Neural progenitor cell (in vitro differentiated cells): ENCODE data around the gene THUMPD2. TPM values are rescaled to one million over a fixed set of nuclear protein-coding genes. Genes with fewer than 3 reads are reported as not detected.
"Not testable (repeated sequence)": the region's sequence is repeated elsewhere in the genome, so short reads cannot be mapped to it uniquely, and the experiment has no call there.

Experiments
- DNase-seq: peaks from one replicate; pipeline ENCODE4 v3.0.0-alpha.2; 2016; ENCODE audit warnings: low spot score
- H2AFZ ChIP-seq: fragments of 200-600 bp; sonication (generic); replicated peaks from 2 replicates; pipeline ENCODE4 v1.6.1; 2016; ENCODE audit warnings: antibody characterized with exemption
- H3F3A ChIP-seq: fragments of 200-600 bp; sonication (generic); 2 replicates; pipeline ENCODE4 v1.6.1; 2016; ENCODE audit warnings: antibody characterized with exemption, low read depth
- H3K27ac ChIP-seq: fragments of 200-600 bp; sonication (generic); 2 replicates; pipeline ENCODE4 v1.5.1; 2016; ENCODE audit warnings: mild to moderate bottlenecking
- H3K27me3 ChIP-seq: fragments of 200-600 bp; sonication (generic); 2 replicates; pipeline ENCODE4 v1.6.1; 2016; ENCODE audit warnings: mild to moderate bottlenecking, moderate library complexity
- H3K36me3 ChIP-seq: fragments of 200-600 bp; sonication (generic); 2 replicates; pipeline ENCODE4 v1.5.1; 2016
- H3K4me1 ChIP-seq: fragments of 200-600 bp; sonication (generic); 2 replicates; pipeline ENCODE4 v1.6.1; 2016; ENCODE audit warnings: mixed run types
- H3K4me2 ChIP-seq: fragments of 200-600 bp; sonication (generic); 2 replicates; pipeline ENCODE4 v1.6.1; 2016
- H3K4me3 ChIP-seq: fragments of 200-600 bp; sonication (generic); 2 replicates; pipeline ENCODE4 v1.5.1; 2016
- H3K79me2 ChIP-seq: fragments of 200-600 bp; sonication (generic); 2 replicates; pipeline ENCODE4 v1.6.1; 2016; ENCODE audit warnings: low read depth
- H3K9ac ChIP-seq: fragments of 200-600 bp; sonication (generic); 2 replicates; pipeline ENCODE4 v1.6.1; 2016
- H3K9me3 ChIP-seq: fragments of 200-600 bp; sonication (generic); 2 replicates; pipeline ENCODE4 v1.5.1; 2016; ENCODE audit warnings: low read depth
- H4K20me1 ChIP-seq: fragments of 200-600 bp; sonication (generic); 2 replicates; pipeline ENCODE4 v1.6.1; 2016; ENCODE audit warnings: low read depth
- H3K27ac Mint-ChIP-seq: 3 replicates; pipeline ENCODE4 v1.8.0; 2021; ENCODE audit warnings: mixed read lengths
- H3K27me3 Mint-ChIP-seq: 2 replicates; pipeline ENCODE4 v1.8.0; 2022; ENCODE audit warnings: low read depth, mild to moderate bottlenecking, inconsistent platforms, moderate library complexity, mixed read lengths; ENCODE audit not compliant: insufficient read depth
- H3K36me3 Mint-ChIP-seq: 3 replicates; pipeline ENCODE4 v1.8.0; 2021; ENCODE audit warnings: mixed read lengths
- H3K4me1 Mint-ChIP-seq: 3 replicates; pipeline ENCODE4 v1.8.0; 2021; ENCODE audit warnings: mixed read lengths
- H3K4me3 Mint-ChIP-seq: 3 replicates; pipeline ENCODE4 v1.8.0; 2021; ENCODE audit warnings: mild to moderate bottlenecking, moderate library complexity, mixed read lengths
- H3K9me3 Mint-ChIP-seq: 3 replicates; pipeline ENCODE4 v1.8.0; 2020; ENCODE audit warnings: mixed read lengths
- EZH2 ChIP-seq: fragments of 200-600 bp; sonication (generic); IDR thresholded peaks from 2 replicates; pipeline ENCODE4 v1.6.1; 2017; ENCODE audit warnings: antibody characterized with exemption, mild to moderate bottlenecking, moderate library complexity
- EZH2phosphoT487 ChIP-seq: fragments of 200-600 bp; sonication (generic); IDR thresholded peaks from 2 replicates; pipeline ENCODE4 v1.6.1; 2017; ENCODE audit warnings: antibody characterized with exemption
- total RNA-seq: library from RNA; depleted of rRNA; stranded (reverse); fragments of >200 nt; gene quantifications from 2 replicates; pipeline ENCODE4 v1.2.3, GENCODE V29; 2015; ENCODE audit warnings: low replicate concordance
- TF ChIP-seq, protein P1 (sequence below): fragments of 200-600 bp; sonication (generic); IDR thresholded peaks from 2 replicates; pipeline ENCODE4 v1.5.1; 2017; ENCODE audit warnings: antibody characterized with exemption, mild to moderate bottlenecking

The THUMPD2 gene
- total RNA-seq, 1 donor from 2014 or later = 21.8 TPM

DNA sequence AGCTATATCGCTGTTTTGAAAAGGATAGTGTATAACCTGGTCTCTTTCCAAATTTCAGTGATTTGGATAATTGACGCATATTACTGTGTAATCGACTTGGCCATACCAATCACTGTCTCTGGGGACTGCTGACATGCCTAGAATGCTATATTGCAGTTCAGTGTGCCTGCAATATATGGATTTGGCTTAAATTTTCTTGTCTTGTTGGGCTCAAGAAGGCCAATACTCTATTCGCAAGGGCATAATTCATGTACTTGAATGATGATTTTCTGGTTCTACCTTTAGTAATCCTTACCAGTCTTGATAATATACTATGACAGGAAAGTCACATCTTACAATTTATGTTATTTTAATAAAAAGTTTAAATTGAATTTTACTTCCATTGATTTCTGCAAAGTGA lies 21.7 kb upstream of the THUMPD2 start:
- peaks cover 30% of the 10 kb centered on the region for H3K9me3 Mint-ChIP-seq
- no peak overlapping the region for H3K4me3 ChIP-seq
- no peaks in the 10 kb centered on the region for H3K4me1 ChIP-seq
- no peaks in the 10 kb centered on the region for H3K79me2 ChIP-seq
- DNase-seq = no peak
- H3K4me2 ChIP-seq = no peak overlapping the region
- no peaks in the 10 kb centered on the region for H3K36me3 Mint-ChIP-seq
- no peaks in the 10 kb centered on the region for H3F3A ChIP-seq
- H3K27ac Mint-ChIP-seq = no peak overlapping the region
- no peak overlapping the region for H3K27ac ChIP-seq
- no peaks in the 10 kb centered on the region for H3K27me3 Mint-ChIP-seq
- peaks cover 11% of the 10 kb centered on the region for H3K9me3 ChIP-seq
- no peaks in the 10 kb centered on the region for H3K4me1 Mint-ChIP-seq
- H2AFZ ChIP-seq = no peak overlapping the region
- no peaks in the 10 kb centered on the region for H3K27me3 ChIP-seq
- H3K36me3 ChIP-seq = no peaks in the 10 kb centered on the region
- no peak overlapping the region for H3K9ac ChIP-seq
- H3K4me3 Mint-ChIP-seq = no peak overlapping the region
- no peaks in the 10 kb centered on the region for H4K20me1 ChIP-seq
- TF ChIP-seq EZH2 (no peak), EZH2phosphoT487 (no peak)
- TF ChIP-seq, protein P1, sequence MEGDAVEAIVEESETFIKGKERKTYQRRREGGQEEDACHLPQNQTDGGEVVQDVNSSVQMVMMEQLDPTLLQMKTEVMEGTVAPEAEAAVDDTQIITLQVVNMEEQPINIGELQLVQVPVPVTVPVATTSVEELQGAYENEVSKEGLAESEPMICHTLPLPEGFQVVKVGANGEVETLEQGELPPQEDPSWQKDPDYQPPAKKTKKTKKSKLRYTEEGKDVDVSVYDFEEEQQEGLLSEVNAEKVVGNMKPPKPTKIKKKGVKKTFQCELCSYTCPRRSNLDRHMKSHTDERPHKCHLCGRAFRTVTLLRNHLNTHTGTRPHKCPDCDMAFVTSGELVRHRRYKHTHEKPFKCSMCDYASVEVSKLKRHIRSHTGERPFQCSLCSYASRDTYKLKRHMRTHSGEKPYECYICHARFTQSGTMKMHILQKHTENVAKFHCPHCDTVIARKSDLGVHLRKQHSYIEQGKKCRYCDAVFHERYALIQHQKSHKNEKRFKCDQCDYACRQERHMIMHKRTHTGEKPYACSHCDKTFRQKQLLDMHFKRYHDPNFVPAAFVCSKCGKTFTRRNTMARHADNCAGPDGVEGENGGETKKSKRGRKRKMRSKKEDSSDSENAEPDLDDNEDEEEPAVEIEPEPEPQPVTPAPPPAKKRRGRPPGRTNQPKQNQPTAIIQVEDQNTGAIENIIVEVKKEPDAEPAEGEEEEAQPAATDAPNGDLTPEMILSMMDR = no peak

DNA sequence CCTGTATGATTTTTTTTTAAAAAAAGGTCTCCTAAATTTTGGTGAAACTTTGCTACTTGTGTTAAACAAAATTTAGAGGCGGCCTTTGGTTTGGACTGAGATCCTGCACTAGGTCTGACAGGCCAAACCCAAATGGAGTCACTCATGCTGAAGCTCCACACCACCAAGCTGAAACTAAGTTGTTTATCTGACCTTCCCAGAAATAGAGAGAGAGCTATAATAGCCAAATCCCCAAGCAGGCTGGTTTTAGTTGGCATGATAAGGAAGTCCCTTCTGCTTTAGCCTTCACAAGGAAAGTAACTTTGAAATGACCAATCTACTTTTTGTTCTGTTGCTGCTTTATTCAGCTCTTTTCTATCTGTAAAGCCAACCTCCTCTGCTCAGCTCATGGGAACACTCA lies 17.1 kb upstream of the THUMPD2 start:
- Mint-ChIP-seq H3K4me1 (no peaks in the 10 kb centered on the region), H3K9me3 (peaks cover 11% of the 10 kb centered on the region), H3K36me3 (no peaks in the 10 kb centered on the region), H3K27me3 (no peaks in the 10 kb centered on the region), H3K4me3 (no peak overlapping the region), H3K27ac (no peak overlapping the region)
- DNase-seq = no peak
- H3K27ac ChIP-seq = no peak overlapping the region
- H3K27me3 ChIP-seq = no peaks in the 10 kb centered on the region
- H3K4me1 ChIP-seq = no peaks in the 10 kb centered on the region
- TF ChIP-seq EZH2phosphoT487 = no peak
- TF ChIP-seq, protein P1 = no peak
- no peak for TF ChIP-seq EZH2
- H3K9ac ChIP-seq = no peak overlapping the region
- H3K4me3 ChIP-seq = no peak overlapping the region
- no peaks in the 10 kb centered on the region for H3F3A ChIP-seq
- no peak overlapping the region for H2AFZ ChIP-seq
- no peak overlapping the region for H3K4me2 ChIP-seq
- no peaks in the 10 kb centered on the region for H3K36me3 ChIP-seq
- no peaks in the 10 kb centered on the region for H3K9me3 ChIP-seq
- no peaks in the 10 kb centered on the region for H3K79me2 ChIP-seq
- no peaks in the 10 kb centered on the region for H4K20me1 ChIP-seq

DNA sequence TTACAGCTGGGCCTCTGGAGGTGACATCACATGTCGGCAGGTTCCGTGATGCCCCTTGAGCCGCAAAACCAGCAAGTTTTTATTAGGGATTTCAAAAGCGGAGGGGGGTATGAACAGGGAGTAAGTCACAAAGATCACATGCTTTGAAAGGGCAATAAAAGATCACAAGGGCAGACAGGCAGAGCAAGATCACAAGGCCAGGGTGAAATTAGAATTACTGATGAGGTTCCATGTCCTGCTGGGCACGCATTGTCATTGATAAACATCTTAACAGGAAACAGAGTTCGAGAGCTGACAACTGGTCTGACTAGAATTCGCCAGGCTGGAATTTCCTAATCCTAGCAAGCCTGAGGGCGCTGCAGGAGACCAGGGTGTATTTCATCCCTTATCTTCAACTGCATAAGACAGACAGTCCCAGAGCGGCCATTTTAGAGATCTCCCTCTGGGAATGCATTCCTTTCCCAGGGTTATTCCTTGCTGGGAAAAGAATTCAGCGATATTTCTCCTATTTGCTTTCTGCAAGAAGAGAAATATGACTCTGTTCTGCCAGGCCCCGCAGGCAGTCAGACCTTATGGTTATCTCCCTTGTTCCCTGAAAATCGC lies 11.3 kb upstream of the THUMPD2 start:
- H3K4me1 Mint-ChIP-seq, H3K9me3 ChIP-seq, H3K27me3 Mint-ChIP-seq, H3K27me3 ChIP-seq, H3K9ac ChIP-seq, H3K79me2 ChIP-seq, H3K4me3 ChIP-seq, DNase-seq, H3K27ac Mint-ChIP-seq, H3K36me3 ChIP-seq, H3K4me3 Mint-ChIP-seq, H3K4me2 ChIP-seq, H3K36me3 Mint-ChIP-seq, H2AFZ ChIP-seq, H3K4me1 ChIP-seq, H3K27ac ChIP-seq, H3F3A ChIP-seq, H4K20me1 ChIP-seq: not testable (repeated sequence)
- peaks cover 27% of the 10 kb centered on the region for H3K9me3 Mint-ChIP-seq

DNA sequence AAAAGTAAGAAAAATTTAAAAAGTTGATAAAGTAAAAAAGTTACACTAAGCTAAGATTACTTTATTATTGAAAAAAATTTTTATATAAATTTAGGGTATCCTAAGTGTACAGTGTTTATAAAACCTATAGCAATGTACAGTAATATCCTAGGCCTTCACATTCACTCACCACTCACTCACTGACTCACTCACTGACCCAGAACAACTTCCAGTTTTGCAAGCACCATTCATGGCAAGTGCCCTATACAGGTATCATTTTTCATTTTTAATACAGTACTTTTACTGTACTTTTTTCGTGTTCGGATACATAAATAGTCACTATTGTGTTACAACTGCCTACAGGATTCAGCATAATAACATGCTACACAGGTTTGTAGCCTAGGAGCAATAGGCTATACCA lies 8.9 kb upstream of the THUMPD2 start:
- peaks cover 27% of the 10 kb centered on the region for H3K9me3 Mint-ChIP-seq
- Histone ChIP-seq H3K9me3 (no peaks in the 10 kb centered on the region), H3K27ac (no peak overlapping the region), H3K27me3 (no peaks in the 10 kb centered on the region), H3K4me3 (no peak overlapping the region), H3K9ac (no peak overlapping the region), H2AFZ (no peak overlapping the region), H3K4me1 (no peaks in the 10 kb centered on the region), H3F3A (no peaks in the 10 kb centered on the region), H3K4me2 (no peak overlapping the region), H3K79me2 (no peaks in the 10 kb centered on the region), H3K36me3 (no peaks in the 10 kb centered on the region), H4K20me1 (no peaks in the 10 kb centered on the region)
- TF ChIP-seq, protein P1 = no peak
- no peak for TF ChIP-seq EZH2phosphoT487
- TF ChIP-seq EZH2 = no peak
- no peak for DNase-seq
- no peaks in the 10 kb centered on the region for H3K4me1 Mint-ChIP-seq
- peaks cover 3% of the 10 kb centered on the region for H3K27me3 Mint-ChIP-seq
- H3K4me3 Mint-ChIP-seq = no peak overlapping the region
- peaks cover 2% of the 10 kb centered on the region for H3K36me3 Mint-ChIP-seq
- H3K27ac Mint-ChIP-seq = no peak overlapping the region
